SK-N-SH (cell line): ENCODE measurements around the gene RBCK1.

ENCODE experiments used
- CTCF ChIP-seq: fragments of 200-600 bp; sonication (generic); IDR thresholded peaks from 2 replicates; pipeline ENCODE4 v1.6.1; 2017; ENCODE audit warnings: antibody characterized with exemption, mild to moderate bottlenecking, moderate library complexity
- ELF1 ChIP-seq: IDR thresholded peaks from 2 replicates; pipeline ENCODE4 v1.4.0; 2012
- POLR2AphosphoS5 ChIP-seq: IDR thresholded peaks from 2 replicates; pipeline ENCODE4 v1.6.1; 2012; ENCODE audit warnings: low read depth, low read length
- SMC3 ChIP-seq: IDR thresholded peaks from 2 replicates; pipeline ENCODE4 v1.6.1; 2012; ENCODE audit warnings: low read depth, low read length, improper control_type of control experiment
- ZBTB33 ChIP-seq: IDR thresholded peaks from 2 replicates; pipeline ENCODE4 v1.4.0; 2012; ENCODE audit warnings: low read depth, borderline replicate concordance

GRCh38 chr20:478010-478948, 70.2 kb downstream of the RBCK1 start:
- TF ChIP-seq POLR2AphosphoS5, result no peak
- no peak for TF ChIP-seq ELF1
- TF ChIP-seq CTCF, result no peak
- no peak for TF ChIP-seq ZBTB33
- no peak for TF ChIP-seq SMC3
